ACHN (cell line): ENCODE measurements around the gene TMEM237.

ENCODE experiments used
- DNase-seq: peaks from one replicate; pipeline ENCODE4 v3.0.0-alpha.2; 2015
- in situ Hi-C: cut with HindIII; loops from 2 replicates; pipeline ENCODE4 v1.10.0; 2017; ENCODE audit warnings: low sequenced_read_pairs, low pct_ligation_motif_present, low pct_unique_long_range_greater_than_20kb

The TMEM237 gene

DNA sequence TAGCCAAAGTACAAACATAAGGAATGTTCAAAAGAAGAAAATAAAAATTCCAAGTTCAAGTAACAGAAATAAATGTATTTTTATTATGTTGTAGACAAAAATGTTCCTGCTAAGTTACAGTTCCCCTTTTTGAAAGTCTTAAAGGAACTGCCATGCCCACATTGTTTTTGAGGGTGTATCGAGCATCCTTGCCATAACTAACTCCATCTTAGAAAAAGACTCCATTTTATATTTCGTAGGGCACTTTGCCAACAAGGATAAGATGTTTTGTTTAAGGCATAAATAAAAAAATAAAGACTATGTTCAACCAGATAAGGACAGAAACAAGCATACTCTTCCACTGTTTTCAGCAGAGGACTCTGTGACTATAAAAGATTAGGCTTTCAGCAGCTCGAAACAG is 67.3 kb downstream of the TMEM237 start:
- in situ Hi-C loops, result no loop called here
- no peak for DNase-seq

DNA sequence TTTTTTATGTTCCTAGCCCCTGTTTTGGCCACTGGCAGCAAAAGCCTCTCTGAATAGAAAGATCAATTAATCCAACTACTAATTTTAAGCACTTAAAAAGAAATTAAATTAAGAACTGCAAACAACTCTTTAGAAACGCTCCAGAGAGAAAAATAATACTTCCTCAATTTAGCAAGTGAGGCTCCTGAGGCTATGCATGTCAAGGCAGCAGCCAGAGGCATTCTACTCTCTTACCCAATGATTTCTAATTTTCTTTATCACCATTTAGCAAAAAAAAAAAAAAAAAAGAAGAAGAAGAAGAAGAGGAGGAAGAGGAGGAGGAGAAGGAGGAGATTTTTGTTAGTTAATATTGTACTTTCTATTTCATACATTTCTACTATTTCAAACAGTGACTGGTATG is 68.5 kb downstream of the TMEM237 start:
- DNase-seq, result no peak
- in situ Hi-C loops, result no loop called here

DNA sequence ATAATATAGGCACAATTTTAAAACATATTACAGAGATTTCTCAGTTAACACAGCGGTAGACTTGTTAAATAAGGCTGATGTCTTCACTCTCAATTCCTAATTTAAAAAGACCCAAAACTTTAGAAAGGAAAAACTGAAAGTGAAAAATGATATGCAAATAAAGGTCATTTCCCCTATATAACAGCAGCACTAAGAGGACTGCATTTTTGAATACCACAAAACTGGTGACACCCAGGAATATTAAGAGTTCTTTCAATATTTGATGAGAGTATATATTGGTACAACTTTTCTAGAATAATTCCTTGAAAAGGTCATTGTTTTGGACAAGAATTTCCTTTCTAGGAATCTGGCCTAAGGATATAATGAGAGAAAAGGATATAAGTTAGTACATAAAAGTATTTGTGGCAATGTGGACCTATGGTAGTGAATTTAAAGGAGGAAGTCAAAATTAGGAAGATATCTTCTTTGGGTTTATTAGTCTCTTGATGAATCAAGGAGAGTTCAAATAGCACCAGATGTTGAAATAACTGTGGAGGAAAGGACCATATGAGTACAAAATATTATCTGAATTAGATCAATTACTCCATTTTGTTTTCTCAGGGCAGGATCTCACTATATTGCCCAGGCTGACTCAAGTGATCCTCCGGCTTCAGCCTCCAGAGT is 70.3 kb downstream of the TMEM237 start:
- no peak for DNase-seq
- in situ Hi-C loops, result no loop called here
